ENCODE data around the gene OR2AT4.
"Not testable (repeated sequence)": the region's sequence is repeated elsewhere in the genome, so short reads cannot be mapped to it uniquely, and the experiment has no call there.

Gene OR2AT4

DNA sequence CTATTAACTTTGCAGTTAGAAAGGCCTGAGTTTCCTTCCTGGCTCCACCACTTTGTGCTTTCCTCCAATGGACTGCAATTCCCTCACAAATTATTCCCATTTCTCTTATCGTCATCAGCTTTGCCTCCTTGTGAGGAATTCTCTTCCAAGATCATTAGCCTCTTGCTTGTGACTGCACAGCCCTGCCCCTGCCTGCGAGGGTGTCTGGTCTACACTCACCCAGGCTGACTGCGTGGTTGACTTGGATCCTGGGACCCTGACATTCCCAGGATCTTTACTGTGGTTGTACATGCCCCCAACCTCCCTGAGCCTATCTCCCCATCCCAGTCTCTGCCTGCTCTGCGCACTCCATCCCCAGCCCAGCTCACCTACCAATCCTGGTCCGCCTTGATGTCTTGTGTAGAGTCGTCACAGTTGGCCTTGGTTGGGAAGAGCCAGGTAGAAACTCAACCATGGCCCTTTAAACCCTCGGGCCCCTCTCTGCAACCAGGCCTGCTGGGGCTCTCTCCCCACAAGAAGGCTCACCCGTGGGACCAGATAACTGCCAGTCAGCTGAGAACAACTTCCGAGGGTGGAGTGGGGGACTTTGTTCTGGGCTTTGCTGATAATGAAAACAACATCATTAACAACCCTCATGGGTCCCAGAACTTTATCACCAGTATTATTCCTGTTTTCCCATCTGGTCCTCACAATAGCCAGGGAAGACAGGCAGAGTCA, at the start of gene OR2AT4:
Gene OR2AT4, minus strand, starts transcription at position 421 of the 717 bp plus-strand sequence.
- no peak for DNase-seq

DNA sequence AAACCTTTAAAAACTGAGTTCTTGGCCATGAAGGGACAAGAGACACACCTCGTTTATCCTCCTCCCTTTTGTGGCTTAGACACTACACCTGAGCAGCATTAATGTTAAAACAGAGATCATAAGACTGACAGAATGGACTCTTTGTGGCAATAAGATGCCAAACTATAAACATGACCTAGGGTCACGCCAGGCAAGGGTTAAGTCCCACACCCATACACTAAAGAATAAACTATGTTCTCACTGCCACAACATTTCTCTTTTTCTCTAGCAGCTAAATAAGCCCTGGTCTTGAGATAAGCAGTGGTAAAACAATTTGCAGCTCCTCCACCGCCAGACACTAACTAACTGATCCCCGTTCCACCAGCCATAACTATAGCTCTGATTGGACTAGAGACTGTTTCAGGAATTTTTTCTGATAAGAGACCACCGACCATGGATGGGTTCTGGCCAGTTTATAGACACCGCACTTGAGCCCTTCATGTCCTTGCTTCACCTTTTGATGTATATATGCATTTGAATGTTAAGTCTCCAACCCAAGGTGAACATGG, 49.4 kb upstream of the OR2AT4 start:
- DNase-seq, result no peak

DNA sequence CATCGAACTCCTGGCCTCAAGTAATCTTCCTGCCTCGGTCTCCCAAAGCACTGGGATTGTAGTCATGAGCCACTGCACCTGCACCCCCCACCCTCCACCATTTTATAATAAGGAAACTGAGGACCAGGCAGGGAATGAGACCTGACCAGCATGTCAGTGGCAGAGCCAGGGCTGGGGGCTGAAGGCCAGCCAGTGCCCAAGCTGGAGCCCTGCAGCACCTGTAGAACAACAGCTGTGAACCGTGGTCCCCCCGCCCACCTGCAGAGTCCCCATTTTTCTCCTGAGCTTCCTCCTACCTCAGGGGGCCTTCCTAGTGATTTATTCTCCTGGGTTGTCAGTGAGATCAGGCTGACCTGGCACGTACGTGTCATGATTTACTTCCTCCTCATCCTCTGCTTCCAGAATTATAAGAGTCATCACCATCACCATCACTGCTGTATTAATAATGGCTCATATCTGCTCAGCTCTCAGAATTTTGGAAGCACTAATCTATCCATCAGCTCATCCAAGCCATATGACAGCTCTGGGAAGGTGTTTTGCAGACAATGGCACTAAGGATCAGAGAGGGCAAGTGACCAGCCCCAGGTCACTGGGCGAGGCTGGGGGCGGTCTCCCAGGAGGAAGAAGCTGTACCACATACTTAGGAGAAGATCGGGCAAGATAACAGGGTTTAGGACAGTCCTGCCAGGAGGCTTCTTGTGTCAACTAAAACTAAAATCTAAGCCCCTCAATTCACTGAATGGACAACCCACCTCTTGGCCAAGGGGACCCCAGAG, 48.7 kb upstream of the OR2AT4 start:
- no peak for DNase-seq

DNA sequence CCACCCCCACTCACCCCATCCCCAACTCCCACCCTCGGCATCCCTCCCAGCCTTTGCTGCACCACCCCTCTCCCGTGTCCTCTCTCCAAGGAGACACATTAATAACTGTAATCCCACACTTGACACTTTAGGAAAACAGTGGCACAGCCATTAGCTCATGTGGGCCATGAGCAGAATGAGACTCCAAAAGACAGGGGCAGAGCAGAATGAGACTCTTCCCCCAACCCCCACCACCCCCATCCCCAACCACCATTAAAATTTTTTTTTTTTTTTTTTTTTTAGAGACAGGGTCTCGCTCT, 48.0 kb upstream of the OR2AT4 start:
- no peak for DNase-seq

DNA sequence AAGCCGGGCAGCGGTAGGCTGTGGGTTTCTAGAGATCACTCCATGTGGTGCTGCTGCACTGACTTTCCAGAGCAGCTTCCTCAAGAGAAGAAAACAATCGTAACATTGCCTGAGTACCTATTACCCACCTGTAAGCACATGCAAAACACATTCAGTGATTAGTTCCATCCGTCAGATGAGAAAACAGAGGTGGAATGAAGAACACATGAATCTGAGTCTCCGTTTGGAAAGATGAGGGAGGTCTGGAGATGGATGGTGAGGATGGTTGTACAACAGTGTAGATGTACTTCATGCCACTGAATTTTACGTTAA, 46.7 kb upstream of the OR2AT4 start:
- no peak for DNase-seq

DNA sequence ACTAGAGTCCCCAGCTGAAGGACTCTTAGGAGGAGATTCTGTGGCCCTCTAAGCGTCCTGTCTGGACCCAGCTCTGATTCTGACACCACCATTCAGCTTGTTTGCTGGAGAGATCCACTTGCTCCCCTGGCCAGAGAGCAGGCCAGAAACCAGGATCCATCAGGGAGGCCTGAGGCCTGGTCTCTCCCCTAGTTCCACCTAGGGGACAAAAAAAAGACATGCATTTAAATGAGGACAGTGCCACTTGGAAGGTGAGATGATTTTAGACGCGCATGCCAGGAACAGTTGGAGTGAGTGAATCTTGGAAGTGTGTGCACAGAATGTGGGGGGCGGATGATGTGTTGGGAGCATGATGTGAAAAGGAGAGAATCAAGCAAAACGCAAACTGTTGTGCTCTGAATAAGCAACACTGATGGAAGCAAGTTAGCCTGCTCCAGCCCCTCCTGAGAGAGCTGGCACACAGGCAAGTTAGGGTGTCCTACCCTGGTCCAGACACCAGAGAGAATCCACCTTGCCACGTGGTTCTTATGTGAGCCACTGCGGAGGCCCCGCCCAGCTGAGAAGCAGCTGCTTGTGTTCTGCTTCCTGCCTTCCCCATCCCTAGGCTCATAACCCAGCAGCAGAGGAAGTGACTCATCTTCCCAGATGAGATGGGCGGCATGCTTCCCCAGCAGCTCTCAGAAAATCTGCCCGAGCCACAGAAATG, 46.2 kb upstream of the OR2AT4 start:
- no peak for DNase-seq

DNA sequence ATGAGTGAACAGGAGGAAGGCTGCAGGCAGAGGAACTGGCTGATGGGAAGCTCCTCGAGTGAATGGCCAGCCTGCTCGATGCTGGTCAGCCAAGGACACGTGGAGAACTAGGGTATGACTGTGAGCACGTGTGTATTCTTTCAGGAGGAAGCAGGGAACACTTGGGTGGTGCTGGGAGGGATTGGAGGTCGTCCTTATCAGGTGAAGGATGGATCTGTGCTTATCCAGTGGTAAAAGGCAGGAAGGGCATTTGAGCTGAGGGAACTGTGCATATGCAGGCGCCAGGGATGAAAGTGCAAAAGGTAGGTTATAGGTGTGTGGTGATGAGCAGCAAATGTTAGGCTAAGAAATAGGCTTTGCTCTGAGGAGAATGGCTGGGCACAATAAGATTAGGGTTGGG, 44.5 kb upstream of the OR2AT4 start:
- no peak for DNase-seq

DNA sequence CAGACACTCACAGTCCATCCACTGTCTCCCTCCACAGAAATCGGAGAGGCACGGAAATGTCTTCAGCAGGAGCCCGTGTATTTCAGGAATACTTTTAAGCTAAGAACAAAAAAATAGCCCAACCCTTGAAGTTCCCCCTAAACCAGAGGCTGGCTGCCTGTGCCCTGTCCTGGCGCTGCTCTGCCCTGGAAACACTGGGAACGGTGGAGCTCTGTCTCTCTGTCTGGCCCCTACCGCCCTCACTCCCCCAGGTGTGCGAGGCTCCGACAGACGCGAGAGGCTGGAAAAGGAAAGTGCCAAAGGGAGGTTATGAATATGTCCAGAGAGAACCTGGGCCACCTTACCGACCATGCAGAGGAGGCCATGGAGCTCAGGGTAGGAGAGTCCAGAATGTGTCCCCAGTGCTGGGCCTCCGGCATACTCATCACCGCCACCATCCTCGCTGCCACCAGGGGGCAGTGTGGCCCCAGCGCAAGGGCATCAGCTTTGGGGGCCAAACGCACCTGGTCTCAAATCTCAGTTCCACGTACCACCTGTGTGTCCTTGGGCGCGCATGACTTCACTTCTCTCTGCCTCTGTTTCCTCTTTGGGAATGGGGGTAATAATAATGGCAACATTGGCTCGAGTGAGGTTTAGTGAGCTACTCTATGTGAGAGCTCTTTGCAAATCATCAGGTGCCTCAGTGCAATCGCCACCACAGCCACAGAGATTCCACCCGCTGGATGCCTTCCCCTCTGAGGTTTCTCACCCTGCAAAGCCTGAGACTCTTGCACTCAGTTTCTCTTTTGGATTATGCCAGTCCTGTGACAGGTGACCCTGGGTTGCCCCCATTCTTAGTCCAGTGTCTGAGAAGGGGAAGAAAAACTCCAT, 43.8 kb upstream of the OR2AT4 start:
- no peak for DNase-seq

DNA sequence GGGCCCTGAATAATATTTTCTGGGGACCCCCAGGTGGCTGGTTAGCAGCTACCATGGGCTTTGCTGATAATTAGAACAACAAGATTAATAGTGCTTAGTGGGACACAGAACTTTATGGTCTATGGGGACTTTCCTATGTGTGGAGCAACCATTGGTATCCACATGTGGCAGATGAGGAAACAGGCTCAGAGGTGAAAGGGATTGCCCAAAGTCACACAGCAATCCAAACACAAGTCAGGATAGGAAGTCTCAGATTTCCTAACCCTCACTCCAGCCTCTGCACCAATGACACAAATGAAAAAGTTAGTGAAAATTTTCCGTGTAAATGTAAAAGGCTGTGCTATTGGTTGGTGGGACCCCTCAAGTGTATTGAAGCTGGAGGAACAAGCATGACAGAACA, 39.0 kb upstream of the OR2AT4 start:
- DNase-seq, result no peak

DNA sequence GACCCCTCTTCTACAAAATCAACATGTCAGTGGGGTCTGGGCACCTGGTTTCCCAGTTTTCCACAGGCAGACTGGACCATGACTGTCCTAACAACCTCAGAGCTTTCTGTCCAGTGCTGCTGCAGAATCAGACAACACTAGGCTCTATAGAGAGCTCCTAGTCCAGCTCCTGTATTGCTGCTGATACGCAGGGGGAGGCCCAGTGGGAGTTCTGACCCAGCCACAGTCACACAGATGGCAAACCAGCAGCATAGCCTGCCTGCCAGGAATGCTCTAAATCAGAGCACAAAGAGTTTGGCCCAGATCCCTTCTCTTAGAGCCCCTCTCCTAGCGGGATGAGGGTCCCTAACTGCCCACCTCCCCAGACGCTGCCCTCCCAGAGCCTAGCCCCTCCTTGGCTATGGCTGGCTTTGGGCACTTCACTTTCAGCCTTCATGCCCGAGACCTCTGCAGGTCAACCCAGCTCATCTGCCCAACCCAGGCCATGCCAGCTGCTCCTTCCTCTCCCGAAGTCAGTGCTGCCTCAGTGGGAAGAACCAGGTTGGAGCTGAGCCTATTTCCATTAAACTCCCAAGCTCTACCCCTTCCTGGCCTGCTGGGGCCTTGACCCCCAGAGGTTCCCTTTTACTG, 38.5 kb upstream of the OR2AT4 start:
- DNase-seq, result no peak

DNA sequence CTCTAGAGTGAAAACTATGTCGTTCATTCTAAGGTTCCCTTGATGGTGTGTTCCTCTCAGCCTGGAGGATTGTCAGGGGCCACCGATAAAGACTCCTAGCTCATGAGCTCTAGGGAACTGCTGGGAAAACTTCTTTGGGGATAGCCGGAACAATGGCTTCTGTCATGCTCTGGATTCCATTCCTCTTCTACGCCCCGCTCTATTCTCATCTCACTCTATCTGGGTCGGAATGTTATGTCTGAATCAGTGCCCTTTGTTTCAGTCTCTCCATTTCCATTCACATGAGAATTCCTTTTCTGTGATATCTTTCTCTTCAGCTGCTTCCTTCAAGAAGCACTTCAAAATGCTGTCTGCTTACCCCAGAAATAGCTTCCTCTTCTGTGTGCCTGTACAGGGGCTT, 37.3 kb upstream of the OR2AT4 start:
- no peak for DNase-seq

DNA sequence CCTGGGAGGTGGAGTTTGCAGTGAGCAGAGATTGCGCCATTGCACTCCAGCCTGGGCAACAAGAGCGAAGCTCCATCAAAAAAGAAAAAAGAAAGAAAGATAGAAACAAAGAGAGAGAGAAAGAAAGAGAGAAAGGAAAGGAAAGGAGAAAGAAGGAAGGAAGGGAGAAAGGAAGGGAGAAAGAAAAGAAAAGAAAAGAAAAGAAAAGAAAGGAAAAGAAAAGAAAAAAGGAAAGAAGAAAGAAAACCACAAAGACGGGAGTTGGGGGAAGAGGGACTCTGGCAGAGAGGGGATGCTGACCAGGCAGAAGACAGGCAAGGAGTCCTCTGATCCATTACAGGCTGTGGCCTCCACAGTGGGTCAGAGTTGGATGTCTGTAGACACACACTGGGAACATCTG, 35.4 kb upstream of the OR2AT4 start:
- DNase-seq, result no peak

DNA sequence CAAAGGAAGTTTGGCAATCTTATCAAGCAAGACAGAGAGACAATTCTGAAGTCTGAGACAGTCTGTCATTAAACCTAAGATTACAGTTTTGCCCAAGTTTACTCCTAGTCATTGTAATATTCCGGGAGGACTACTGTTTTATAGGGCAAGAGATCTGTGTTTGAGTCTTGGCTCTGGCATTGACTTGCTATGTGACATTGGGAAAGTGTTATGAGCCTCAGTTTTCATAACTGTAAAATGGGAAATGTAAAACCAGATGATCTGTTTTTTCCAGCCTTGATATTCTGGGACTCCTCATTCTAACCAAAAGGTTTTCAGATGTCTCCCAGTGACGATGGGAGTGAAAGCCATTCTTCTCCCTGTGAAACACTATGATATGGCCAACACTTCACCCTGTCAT, 29.9 kb upstream of the OR2AT4 start:
- DNase-seq, result no peak

DNA sequence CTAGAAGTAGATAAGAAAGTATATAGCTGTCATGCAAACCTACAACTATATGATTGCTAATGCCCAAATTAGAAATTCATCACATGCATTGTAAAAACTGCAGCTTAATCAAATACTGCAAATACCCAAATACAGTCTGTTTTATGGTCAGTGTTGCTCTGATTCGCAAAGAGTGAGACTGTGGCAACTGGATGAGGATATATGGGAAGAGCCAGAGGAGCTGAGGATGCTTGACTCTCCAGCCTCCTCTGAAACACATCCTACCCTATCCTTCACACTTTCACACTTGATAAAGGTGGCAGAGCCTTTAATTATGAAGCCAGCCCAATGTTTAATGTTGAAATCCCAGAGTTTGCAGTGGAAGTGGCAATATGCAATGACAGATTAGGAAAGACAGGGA, 21.9 kb upstream of the OR2AT4 start:
- no peak for DNase-seq

DNA sequence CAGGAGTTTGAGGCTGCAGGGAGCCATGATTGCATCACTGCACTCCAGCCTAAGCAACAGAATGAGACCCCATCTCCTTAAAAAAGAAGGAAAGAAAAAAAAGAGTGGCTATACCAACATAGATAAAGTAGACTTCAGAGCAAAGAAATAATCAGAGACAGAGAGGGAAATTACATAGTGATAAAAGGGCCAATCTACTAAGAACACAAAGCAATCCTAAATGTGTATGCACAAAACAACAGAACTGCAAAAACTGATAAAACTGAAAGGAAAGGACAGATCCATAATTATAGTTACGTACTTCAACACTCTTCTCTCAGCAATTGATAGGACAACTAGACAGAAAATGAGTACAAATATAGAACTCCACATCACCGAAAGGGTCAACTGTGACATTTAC, 17.8 kb upstream of the OR2AT4 start:
- DNase-seq, result no peak

DNA sequence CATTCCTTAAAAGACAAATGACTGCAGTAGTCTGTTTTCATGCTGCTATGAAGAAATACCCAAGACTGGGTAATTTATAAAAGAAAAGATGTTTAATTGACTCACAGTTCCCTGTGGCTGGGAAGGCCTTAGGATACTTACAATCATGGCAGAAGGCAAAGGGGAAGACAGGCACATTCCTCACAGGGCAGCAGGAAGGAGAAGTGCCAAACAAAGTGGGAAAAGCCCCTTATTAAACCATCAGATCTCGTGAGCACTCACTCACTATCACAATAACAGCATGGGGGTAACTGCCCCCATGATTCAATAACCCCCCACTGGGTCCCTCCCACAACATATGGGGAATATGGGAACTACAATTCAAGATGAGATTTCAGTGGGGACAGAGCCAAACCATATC, 16.4 kb upstream of the OR2AT4 start:
- no peak for DNase-seq

DNA sequence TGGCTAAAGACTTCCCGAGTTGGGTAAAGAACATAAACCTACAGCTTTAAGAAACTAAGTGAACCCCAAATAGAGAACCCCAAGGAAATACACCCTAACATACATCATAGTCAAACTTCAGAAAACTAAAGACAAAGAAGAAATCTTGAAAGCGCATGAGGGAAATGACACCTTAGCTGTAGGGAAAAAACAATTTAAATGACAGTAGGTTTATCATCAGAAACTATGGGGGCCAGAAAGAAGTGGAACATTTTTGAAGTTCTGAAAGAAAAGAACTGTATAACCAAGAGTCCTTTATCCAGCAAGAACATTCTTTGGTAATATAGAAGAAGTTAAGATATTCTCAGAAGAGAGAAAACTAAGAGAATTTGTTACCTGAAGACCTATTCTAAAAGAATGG, 15.5 kb upstream of the OR2AT4 start:
- DNase-seq, result no peak

DNA sequence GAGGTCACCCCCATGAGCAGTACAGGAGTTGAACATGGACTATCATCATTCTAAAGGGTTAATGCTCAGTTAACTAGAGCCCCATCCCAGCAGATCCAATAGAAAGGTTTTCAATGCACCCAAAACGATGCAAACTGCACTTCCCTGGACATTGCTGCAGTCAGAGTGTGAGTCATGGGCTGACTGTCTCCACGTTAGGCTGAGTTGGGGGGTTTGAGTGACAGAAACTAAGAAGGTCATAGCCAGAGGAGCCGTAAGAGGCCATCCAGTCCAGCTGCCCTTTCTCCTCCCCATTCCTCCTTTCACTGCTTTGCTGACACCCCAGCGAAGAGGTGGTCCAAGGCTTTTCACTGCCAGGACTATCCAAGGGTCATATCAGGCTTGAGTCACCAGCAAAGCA, 10.5 kb upstream of the OR2AT4 start:
- DNase-seq, result no peak

DNA sequence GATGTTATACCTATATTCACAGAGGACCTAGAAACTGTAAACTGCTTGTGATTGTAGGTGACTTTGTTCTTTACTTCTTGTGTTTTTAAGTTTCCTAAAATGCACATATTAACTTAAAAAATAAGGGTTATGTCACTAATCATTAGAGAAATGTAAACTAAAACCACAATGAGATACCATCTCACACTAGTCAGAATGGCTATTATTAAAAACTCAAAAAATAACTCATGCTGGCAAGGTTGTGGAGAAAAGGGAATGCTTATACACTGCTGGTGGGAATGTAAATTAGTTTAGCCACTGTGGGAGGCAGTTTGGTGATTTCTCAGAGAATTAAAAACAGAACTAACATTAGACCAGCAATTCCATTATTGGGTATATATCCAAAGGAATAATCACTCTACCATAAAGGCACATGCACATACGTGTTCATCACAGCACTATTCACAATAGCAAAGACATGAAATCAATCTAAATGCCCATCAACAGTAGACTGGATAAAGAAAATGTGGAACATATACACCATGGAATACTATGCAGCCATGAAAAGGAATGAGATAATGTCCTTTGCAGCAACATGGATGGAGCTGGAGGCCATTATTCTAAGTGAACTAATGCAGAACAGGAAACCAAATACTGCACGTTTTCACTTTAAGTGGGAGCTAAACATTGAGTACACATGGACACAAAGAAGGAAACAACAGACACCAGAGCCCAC, 9.4 kb upstream of the OR2AT4 start:
- DNase-seq, result not testable (repeated sequence)

DNA sequence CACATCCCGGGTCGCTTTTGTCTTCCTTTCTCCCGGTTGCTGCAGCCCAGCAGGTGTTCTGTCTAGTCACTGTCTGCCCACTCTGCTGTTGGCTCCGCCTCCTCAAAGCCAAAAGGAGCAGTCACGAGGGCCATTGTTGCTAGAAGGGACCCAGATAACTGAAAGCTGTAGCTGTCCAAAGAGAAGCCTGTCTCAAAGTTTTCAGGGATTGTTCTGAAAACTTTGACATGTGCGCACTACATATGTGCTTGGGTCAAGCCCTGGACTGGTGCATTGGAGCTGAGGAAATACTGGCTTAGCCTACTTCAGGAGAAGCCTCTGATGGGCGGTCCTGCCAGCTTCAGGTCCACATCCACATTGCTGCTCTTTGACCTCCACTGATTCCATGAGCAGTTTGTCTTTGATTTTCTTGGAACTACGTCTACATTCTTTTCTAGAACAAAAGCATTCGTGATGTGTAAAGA, 8.8 kb upstream of the OR2AT4 start:
- DNase-seq, result no peak

DNA sequence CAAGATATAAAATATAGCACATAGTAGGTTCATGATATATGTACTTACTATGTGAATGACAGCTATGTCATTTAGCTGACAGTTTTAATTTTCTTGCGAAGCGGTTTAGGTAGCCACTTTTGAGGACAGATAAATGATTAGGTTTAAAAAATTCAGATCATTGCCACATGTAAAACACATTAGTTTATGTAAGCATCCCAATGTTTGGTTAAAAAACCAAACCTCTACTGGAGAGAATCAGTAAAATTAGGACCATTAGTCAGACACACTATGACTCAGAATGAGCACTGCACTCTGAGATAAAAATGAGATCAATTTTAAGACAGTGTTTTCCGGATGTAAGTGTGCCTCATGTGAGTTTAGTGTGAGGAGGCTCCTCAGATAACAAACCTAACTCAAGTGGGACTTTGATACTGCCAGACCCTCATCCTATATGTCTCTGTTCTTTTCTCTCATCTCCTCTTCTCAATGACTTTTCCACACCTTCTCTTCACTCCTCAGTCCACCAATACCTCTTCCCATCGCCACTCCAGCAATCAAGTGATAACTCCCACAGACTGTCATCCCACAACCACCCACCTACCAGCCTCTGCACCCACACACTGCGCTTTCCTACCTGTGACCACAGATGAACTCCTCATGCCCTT, 6.8 kb upstream of the OR2AT4 start:
- DNase-seq, result no peak

All from NCI-H1048 (cell line).